Omental fat pad (tissue), 4 donors: Measurements from ENCODE around the gene LSM3. TPM values are rescaled to one million over a fixed set of nuclear protein-coding genes. Genes with fewer than 3 reads are reported as not detected.

Experiments used
- ATAC-seq: fragments of 150-250 bp; one replicate; pipeline ENCODE4 v1.9.1; 2016; ENCODE audit warnings: mild to moderate bottlenecking, moderate library complexity; ENCODE audit not compliant: low FRiP score
- DNase-seq: peaks from one replicate; pipeline ENCODE4 v3.0.0-alpha.2; 2019; ENCODE audit warnings: low spot score
- CTCF ChIP-seq, 3 donors: fragments of 450-650 bp; IDR thresholded peaks; one replicate each; pipeline ENCODE4 v1.5.1; 2016 to 2017; ENCODE audit warnings: antibody characterized with exemption in 3 of 3, mild to moderate bottlenecking in 3 of 3, moderate library complexity in 2 of 3
- total RNA-seq, 4 donors: library from RNA; depleted of rRNA; stranded (reverse); fragments of >200 nt; gene quantifications; one replicate each; pipeline ENCODE4 v1.1.0, GENCODE V29; 2016

The LSM3 gene
- total RNA-seq, 4 donors from 2014 or later = 8.0 to 12.4 (median 10.9) TPM

GRCh38 chr3:14204515-14205284 is 26.1 kb downstream of the LSM3 start:
- ATAC-seq = peak; percentile 30
- no peak for DNase-seq
- TF ChIP-seq CTCF (IDR thresholded peaks at IDR 0.05) = no peak

- ATAC-seq (no peak), DNase-seq (no peak)
- no peak for TF ChIP-seq CTCF (IDR thresholded peaks at IDR 0.05)
Measured at GRCh38 chr3:14206548-14207177, 28.0 kb downstream of the LSM3 start.

- ATAC-seq (no peak), DNase-seq (no peak)
- TF ChIP-seq CTCF (IDR thresholded peaks at IDR 0.05) = no peak
Measured at GRCh38 chr3:14208168-14208567, 29.6 kb downstream of the LSM3 start.

GRCh38 chr3:14208977-14209394 is 30.4 kb downstream of the LSM3 start:
- no peak for DNase-seq
- no peak for TF ChIP-seq CTCF (IDR thresholded peaks at IDR 0.05)
- no peak for ATAC-seq

GRCh38 chr3:14209581-14210289 is 31.1 kb downstream of the LSM3 start:
- no peak for DNase-seq
- no peak for TF ChIP-seq CTCF (IDR thresholded peaks at IDR 0.05)
- no peak for ATAC-seq

GRCh38 chr3:14210290-14210688 is 31.7 kb downstream of the LSM3 start:
- ATAC-seq = no peak
- no peak for TF ChIP-seq CTCF (IDR thresholded peaks at IDR 0.05)
- no peak for DNase-seq
